HEK293 (cell line): ENCODE data around the gene TMEM233.
A peak's percentile ranks its signal among the peaks of the same experiment; 100 is the strongest.

Source experiments
- CTCF ChIA-PET: fragments of 350-600 bp; formaldehyde crosslinking; extraction: SDS; loops from one replicate; lab custom pipeline; 2021; ENCODE audit warnings: antibody characterized with exemption; lab: Yijun Ruan, JAX
- POLR2A ChIA-PET: fragments of 300-600 bp; formaldehyde crosslinking; extraction: SDS; loops from one replicate; lab custom pipeline; 2020; ENCODE audit warnings: antibody characterized with exemption, inconsistent platforms; lab: Yijun Ruan, JAX
- H3K27ac ChIP-seq: fragments of 200-500 bp; sonication (Bioruptor generic); 2 replicates; pipeline ENCODE4 v1.5.1; 2014; ENCODE audit warnings: low read depth, low read length, control low read depth, inconsistent platforms; ENCODE audit errors: extremely low read depth
- H3K36me3 ChIP-seq, 2 experiments: fragments of 200-500 bp in 1 of 2; sonication (Bioruptor generic) in 1 of 2; 1 replicate in 1 of 2; 2 replicates in 1 of 2; pipeline ENCODE4 v1.5.1; 2014 to 2017; ENCODE audit warnings: inconsistent platforms in 2 of 2, low read length in 2 of 2; ENCODE audit not compliant: control insufficient read depth in 2 of 2, insufficient read depth in 1 of 2
- H3K4me1 ChIP-seq: fragments of 200-500 bp; sonication (Bioruptor generic); 2 replicates; pipeline ENCODE4 v1.5.1; 2014; ENCODE audit warnings: mild to moderate bottlenecking, low read length, inconsistent platforms; ENCODE audit not compliant: control insufficient read depth, insufficient read depth
- H3K4me3 ChIP-seq: 2 replicates; pipeline ENCODE4 v1.5.1; 2011; ENCODE audit warnings: low read depth, mild to moderate bottlenecking, control low read depth, low read length, moderate library complexity
- H3K9me3 ChIP-seq: fragments of 200-500 bp; sonication (Bioruptor generic); 2 replicates; pipeline ENCODE4 v1.5.1; 2014; ENCODE audit warnings: low read depth, low read length, inconsistent platforms; ENCODE audit not compliant: control insufficient read depth, insufficient read depth
- GFI1B ChIP-seq: fragments of 450-650 bp; formaldehyde crosslinking; IDR thresholded peaks from 2 replicates; pipeline ENCODE4 v1.5.1; 2016; ENCODE audit warnings: missing biosample characterization, missing genetic modification characterization
- GLIS1 ChIP-seq: fragments of 450-650 bp; formaldehyde crosslinking; IDR thresholded peaks from 2 replicates; pipeline ENCODE4 v1.5.1; 2016; ENCODE audit warnings: missing biosample characterization, missing genetic modification characterization
- MZF1 ChIP-seq: fragments of 450-650 bp; formaldehyde crosslinking; IDR thresholded peaks from 2 replicates; pipeline ENCODE4 v1.5.1; 2017; ENCODE audit warnings: missing biosample characterization, missing genetic modification characterization, borderline replicate concordance
- SCRT2 ChIP-seq: fragments of 450-650 bp; formaldehyde crosslinking; IDR thresholded peaks from 2 replicates; pipeline ENCODE4 v1.5.1; 2016; ENCODE audit warnings: missing biosample characterization, missing genetic modification characterization
- ZBTB17 ChIP-seq: fragments of 450-650 bp; formaldehyde crosslinking; IDR thresholded peaks from 2 replicates; pipeline ENCODE4 v1.5.1; 2016; ENCODE audit warnings: missing biosample characterization, missing genetic modification characterization
- ZBTB20 ChIP-seq: fragments of 450-650 bp; formaldehyde crosslinking; IDR thresholded peaks from 2 replicates; pipeline ENCODE4 v1.5.1; 2016; ENCODE audit warnings: missing biosample characterization, missing genetic modification characterization
- ZFP37 ChIP-seq: fragments of 450-650 bp; formaldehyde crosslinking; IDR thresholded peaks from 2 replicates; pipeline ENCODE4 v1.5.1; 2016; ENCODE audit warnings: missing biosample characterization, missing genetic modification characterization
- ZNF121 ChIP-seq: fragments of 450-650 bp; formaldehyde crosslinking; IDR thresholded peaks from 2 replicates; pipeline ENCODE4 v1.5.1; 2016; ENCODE audit warnings: missing biosample characterization, missing genetic modification characterization
- ZNF132 ChIP-seq: fragments of 450-650 bp; formaldehyde crosslinking; IDR thresholded peaks from 2 replicates; pipeline ENCODE4 v1.5.1; 2017; ENCODE audit warnings: missing biosample characterization, missing genetic modification characterization, borderline replicate concordance
- ZNF169 ChIP-seq: fragments of 450-650 bp; formaldehyde crosslinking; IDR thresholded peaks from 2 replicates; pipeline ENCODE4 v1.5.1; 2016; ENCODE audit warnings: missing biosample characterization, missing genetic modification characterization
- ZNF211 ChIP-seq: fragments of 450-650 bp; formaldehyde crosslinking; IDR thresholded peaks from 2 replicates; pipeline ENCODE4 v1.5.1; 2016; ENCODE audit warnings: low read depth, missing biosample characterization, missing genetic modification characterization
- ZNF354C ChIP-seq: fragments of 450-650 bp; formaldehyde crosslinking; IDR thresholded peaks from 2 replicates; pipeline ENCODE4 v1.5.1; 2016; ENCODE audit warnings: missing biosample characterization, missing genetic modification characterization, low read depth, borderline replicate concordance
- ZNF426 ChIP-seq: fragments of 450-650 bp; formaldehyde crosslinking; IDR thresholded peaks from 2 replicates; pipeline ENCODE4 v1.5.1; 2017; ENCODE audit warnings: missing biosample characterization, missing genetic modification characterization, mild to moderate bottlenecking, inconsistent platforms, moderate library complexity
- ZNF48 ChIP-seq: fragments of 450-650 bp; formaldehyde crosslinking; IDR thresholded peaks from 2 replicates; pipeline ENCODE4 v1.5.1; 2016; ENCODE audit warnings: missing biosample characterization, missing genetic modification characterization
- ZNF530 ChIP-seq: fragments of 450-650 bp; formaldehyde crosslinking; IDR thresholded peaks from 2 replicates; pipeline ENCODE4 v1.5.1; 2016; ENCODE audit warnings: low read depth, missing biosample characterization, missing genetic modification characterization
- ZNF571 ChIP-seq: fragments of 450-650 bp; formaldehyde crosslinking; IDR thresholded peaks from 2 replicates; pipeline ENCODE4 v1.5.0; 2017; ENCODE audit warnings: missing biosample characterization, missing genetic modification characterization
- ZNF596 ChIP-seq: fragments of 450-650 bp; IDR thresholded peaks from 2 replicates; pipeline ENCODE4 v1.5.0; 2018; ENCODE audit warnings: missing biosample characterization, mild to moderate bottlenecking, missing genetic modification characterization, moderate library complexity
- ZNF768 ChIP-seq: fragments of 450-650 bp; formaldehyde crosslinking; IDR thresholded peaks from 2 replicates; pipeline ENCODE4 v1.5.1; 2018; ENCODE audit warnings: missing biosample characterization, mild to moderate bottlenecking, missing genetic modification characterization
- TF ChIP-seq, protein P1 (sequence below): fragments of 450-650 bp; formaldehyde crosslinking; IDR thresholded peaks from 2 replicates; pipeline ENCODE4 v1.5.1; 2016; ENCODE audit warnings: missing biosample characterization, missing genetic modification characterization, low read depth
- TF ChIP-seq, protein P2 (sequence below): fragments of 450-650 bp; formaldehyde crosslinking; IDR thresholded peaks from 2 replicates; pipeline ENCODE4 v1.5.1; 2016; ENCODE audit warnings: missing biosample characterization, missing genetic modification characterization

Gene TMEM233

DNA sequence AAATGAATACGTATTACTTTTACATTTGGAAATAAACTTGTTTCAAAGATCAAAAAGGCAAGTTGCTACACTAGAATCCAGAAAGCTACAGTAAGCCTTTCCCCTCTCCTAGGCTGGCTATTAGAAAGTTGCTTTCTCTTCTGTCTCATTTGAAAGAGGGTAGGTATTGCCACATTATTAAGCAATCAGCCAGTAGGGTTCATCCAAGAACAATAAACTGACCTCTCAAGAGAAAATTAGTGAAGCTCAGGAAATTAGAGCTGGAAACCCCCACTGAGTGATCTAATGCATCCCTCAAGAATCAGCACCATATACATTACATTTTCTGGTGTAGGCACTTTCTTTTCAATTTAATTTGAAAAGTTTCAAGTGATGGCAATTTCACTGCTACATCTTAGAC, 4.5 kb upstream of the TMEM233 start:
- Histone ChIP-seq H3K36me3 (no peaks in the 10 kb centered on the region), H3K9me3 (no peaks in the 10 kb centered on the region), H3K4me3 (no peak overlapping the region), H3K27ac (no peak overlapping the region), H3K4me1 (no peaks in the 10 kb centered on the region)
- TF ChIP-seq GLIS1 (tag by site-specific recombination) (peak; percentile 21; the same call in 1 of the 2 replicates), ZBTB17 (tag by site-specific recombination) (no peak)
- TF ChIP-seq, protein P1, sequence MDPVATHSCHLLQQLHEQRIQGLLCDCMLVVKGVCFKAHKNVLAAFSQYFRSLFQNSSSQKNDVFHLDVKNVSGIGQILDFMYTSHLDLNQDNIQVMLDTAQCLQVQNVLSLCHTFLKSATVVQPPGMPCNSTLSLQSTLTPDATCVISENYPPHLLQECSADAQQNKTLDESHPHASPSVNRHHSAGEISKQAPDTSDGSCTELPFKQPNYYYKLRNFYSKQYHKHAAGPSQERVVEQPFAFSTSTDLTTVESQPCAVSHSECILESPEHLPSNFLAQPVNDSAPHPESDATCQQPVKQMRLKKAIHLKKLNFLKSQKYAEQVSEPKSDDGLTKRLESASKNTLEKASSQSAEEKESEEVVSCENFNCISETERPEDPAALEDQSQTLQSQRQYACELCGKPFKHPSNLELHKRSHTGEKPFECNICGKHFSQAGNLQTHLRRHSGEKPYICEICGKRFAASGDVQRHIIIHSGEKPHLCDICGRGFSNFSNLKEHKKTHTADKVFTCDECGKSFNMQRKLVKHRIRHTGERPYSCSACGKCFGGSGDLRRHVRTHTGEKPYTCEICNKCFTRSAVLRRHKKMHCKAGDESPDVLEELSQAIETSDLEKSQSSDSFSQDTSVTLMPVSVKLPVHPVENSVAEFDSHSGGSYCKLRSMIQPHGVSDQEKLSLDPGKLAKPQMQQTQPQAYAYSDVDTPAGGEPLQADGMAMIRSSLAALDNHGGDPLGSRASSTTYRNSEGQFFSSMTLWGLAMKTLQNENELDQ (tag by site-specific recombination): 0 out of 2 replicates have a peak, but pooled peaks have one; percentile 13
- ChIA-PET POLR2A (no interaction called here), CTCF (interaction anchor here (0.6 kb wide), 1 partner anchor 1189 kb away, joined by 3 read pairs; no protein-coding TSS in a partner anchor)

DNA sequence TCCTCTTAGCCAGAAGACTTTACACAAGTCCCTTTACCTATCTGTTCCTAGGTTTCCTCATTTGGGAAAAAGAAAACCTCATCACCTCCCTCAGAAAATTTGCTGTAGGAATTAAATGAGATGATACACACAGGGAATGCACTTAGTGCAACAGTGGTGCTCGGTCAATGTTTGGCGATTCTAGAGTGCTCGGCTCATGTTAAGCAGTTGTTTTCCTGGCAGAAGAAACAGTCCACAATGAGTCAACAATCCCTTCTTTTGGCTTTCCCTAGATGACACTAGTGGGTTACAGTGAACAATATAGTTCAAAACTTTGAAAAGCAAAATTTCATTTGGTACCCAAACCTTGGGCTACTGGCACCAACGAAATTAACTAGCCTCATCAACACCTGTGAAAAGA, 3.9 kb upstream of the TMEM233 start:
- POLR2A ChIA-PET: no interaction called here
- no peaks in the 10 kb centered on the region for H3K36me3 ChIP-seq
- no peak overlapping the region for H3K4me3 ChIP-seq
- CTCF ChIA-PET: interaction anchor here (0.6 kb wide), 1 partner anchor 1190 kb away, joined by 3 read pairs; no protein-coding TSS in a partner anchor
- no peaks in the 10 kb centered on the region for H3K4me1 ChIP-seq
- TF ChIP-seq ZNF211 (tag by site-specific recombination) (no peak), ZNF426 (tag by site-specific recombination) (no peak), ZNF121 (tag by site-specific recombination) (no peak), MZF1 (no peak)
- no peaks in the 10 kb centered on the region for H3K9me3 ChIP-seq
- H3K27ac ChIP-seq: no peak overlapping the region

- Histone ChIP-seq H3K4me1 (no peaks in the 10 kb centered on the region), H3K36me3 (no peaks in the 10 kb centered on the region), H3K27ac (no peak overlapping the region), H3K9me3 (no peaks in the 10 kb centered on the region), H3K4me3 (no peak overlapping the region)
- ChIA-PET CTCF (interaction anchor here (0.5 to 1.0 kb wide), 3 partner anchors 147 to 1886 kb away, joined by 3 to 4 read pairs (median 3); no protein-coding TSS in a partner anchor), POLR2A (no interaction called here)
- TF ChIP-seq ZNF48 (tag by site-specific recombination) (no peak), SCRT2 (tag by site-specific recombination) (no peak), ZNF354C (tag by site-specific recombination) (no peak), GFI1B (tag by site-specific recombination) (no peak), ZNF132 (no peak), ZFP37 (tag by site-specific recombination) (no peak), ZNF169 (tag by site-specific recombination) (no peak), ZNF571 (tag by site-specific recombination) (no peak)
- TF ChIP-seq, protein P2, sequence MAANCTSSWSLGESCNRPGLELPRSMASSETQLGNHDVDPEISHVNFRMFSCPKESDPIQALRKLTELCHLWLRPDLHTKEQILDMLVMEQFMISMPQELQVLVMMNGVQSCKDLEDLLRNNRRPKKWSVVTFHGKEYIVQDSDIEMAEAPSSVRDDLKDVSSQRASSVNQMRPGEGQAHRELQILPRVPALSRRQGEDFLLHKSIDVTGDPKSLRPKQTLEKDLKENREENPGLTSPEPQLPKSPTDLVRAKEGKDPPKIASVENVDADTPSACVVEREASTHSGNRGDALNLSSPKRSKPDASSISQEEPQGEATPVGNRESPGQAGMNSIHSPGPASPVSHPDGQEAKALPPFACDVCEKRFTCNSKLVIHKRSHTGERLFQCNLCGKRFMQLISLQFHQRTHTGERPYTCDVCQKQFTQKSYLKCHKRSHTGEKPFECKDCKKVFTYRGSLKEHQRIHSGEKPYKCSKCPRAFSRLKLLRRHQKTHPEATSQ (tag by site-specific recombination): no peak
Measured at GRCh38 chr12:119592232-119592631, 1.3 kb upstream of the TMEM233 start.

GRCh38 chr12:119594399-119594730, 791 bp downstream of the TMEM233 start:
- ChIA-PET CTCF (no interaction called here), POLR2A (no interaction called here)
- H3K36me3 ChIP-seq: no peaks in the 10 kb centered on the region
- no peaks in the 10 kb centered on the region for H3K9me3 ChIP-seq
- H3K4me3 ChIP-seq: no peak overlapping the region
- H3K4me1 ChIP-seq: no peaks in the 10 kb centered on the region
- TF ChIP-seq GFI1B (tag by site-specific recombination) (no peak), ZBTB20 (no peak), ZNF530 (no peak), ZNF596 (tag by site-specific recombination) (no peak), ZNF768 (tag by site-specific recombination) (no peak)
- TF ChIP-seq, all 188 proteins: peak for 0
- no peak overlapping the region for H3K27ac ChIP-seq
